Stimulated activated naive CD4-positive, alpha-beta T cell (primary cell): ENCODE results near the gene CARD18.
"Not testable (repeated sequence)": the region's sequence is repeated elsewhere in the genome, so short reads cannot be mapped to it uniquely, and the experiment has no call there.

Source experiments
- DNase-seq, 6 experiments: peaks; one replicate each; lab custom pipeline; 2025; lab: John Stamatoyannopoulos, UW

Gene CARD18

DNA sequence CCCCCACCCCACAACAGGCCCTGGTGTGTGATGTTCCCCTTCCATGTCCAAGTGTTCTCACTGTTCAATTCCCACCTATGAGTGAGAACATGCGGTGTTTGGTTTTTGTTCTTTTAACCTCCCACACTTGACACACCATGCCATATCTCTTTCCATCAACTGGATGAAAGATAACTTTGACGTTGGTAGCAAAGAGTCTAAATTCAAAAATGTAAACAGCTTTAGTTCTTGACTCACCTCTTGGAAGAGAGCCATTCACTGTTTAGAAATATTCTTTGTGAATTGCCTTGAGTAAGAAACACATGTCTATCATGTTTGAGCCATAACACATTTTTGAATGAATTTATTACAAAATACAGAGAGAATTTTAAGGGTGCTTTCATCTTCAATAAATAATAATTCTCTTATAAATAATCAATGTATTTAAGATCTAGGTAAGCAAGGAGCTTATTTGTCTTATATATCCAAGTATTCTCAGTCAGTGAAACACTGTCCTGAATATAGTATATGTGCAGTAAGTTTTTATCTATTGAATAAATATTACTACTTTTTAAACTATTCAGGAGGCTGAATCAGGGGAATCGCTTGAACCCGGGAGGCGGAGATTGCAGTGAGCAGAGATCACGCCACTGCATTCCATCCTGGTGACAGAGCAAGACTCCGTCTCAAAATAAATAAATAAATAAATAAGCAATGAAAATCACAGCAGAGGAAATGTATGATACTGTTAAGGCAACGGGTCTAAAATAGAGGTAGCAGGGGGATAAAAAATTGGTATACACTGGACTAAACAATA lies 6.7 kb downstream of the CARD18 start:
- DNase-seq: no peak

DNA sequence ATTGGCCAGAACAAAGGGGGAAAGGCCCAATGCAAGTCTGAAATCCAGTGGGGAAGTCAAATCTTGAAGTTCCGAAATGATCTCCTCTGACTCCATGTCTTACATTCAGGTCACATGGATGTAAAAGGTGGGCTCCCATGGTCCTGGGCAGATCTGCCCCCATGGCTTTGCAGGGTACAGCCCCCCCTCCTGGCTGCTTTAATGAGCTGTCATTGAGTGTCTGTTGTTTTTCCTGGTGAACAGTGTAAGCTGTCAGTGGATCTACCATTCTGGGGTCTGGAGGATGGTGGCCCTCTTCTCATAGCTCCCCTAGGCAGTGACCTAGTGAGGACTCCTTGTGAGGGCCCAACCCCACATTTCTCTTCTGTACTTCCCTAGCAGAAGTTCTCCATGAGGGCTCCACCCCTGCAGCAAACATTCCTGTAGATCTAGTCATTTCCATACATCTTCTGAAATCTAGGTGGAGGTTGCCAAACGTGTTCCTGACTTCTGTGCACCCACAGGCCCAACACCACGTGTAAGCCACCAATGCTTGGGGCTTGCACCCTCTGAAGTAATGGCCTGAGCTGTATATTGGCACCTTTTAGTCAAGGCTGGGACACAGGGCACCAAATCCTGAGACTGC lies 9.3 kb downstream of the CARD18 start:
- no peak for DNase-seq

DNA sequence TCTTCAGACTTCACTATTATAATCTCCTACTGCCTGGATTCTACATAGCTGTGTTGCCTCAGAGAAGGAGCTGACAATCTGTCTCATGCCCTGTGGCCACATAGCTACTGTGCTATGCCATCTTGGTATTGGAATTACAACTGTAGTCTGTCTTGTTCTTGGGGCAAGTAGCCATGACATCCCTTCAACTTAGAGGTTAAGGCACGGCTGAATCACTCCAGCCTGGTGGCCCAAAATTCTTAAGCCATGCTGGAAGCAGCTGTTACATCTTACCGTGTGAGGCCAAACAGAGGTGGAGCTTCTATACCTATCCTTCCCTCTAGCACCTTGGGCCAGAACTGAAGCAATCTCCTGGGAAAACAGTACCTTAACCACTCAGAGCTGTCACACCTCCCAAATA lies 14.8 kb downstream of the CARD18 start:
- DNase-seq: no peak

DNA sequence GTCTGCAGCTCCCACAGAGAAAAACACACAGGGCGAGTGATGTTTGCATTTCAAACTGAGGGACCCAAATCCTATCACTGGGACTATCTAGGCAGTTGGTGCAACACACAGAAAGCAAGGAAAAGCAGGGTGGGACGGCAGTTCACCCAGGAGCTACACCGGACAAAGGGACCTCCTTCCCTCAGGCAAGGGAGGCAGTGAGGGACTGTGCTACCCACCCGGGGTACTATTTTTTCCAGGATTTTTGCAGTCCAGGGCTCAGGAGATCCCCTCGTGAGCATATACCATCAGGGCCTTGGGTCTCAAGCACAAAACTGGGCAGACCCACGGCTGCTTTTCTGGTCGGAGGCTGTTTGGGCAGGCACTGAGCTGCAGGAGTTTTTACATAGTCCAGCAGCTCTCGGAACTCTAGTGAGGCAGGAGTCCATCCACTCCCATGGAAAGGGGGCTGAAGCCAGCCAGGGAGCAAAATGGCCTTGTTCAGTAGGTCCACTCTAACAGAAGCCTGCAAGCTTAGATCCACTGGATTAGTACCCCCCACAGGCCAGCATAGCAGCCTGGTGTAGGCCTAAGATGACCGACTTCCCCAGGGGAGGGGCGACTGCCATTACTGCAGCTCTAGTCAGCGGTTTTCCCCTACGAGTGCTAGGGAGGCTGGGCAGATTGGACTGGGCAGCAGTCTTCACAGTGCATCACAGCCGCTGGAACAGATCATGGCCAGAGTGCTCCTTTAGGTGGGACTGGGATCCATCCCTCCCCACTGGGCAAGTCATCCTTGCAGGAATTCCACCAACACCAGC lies 28.2 kb downstream of the CARD18 start:
- DNase-seq: no peak

DNA sequence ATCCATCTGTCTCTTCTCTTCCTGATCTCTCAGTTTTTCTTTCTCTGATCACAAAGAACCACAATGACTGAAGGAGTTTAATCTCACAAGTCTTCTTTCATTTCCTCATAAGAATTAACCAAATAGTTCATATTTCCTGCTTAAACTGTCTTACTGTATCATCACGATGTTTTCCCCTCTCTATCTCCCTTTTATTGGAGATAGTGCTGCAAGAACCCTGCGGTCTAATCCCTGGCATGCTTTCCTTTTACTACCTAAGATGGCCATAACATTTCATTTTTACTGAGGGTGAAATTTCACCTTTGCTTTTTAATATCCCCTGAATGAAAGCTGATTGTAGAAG lies 28.9 kb downstream of the CARD18 start:
- no peak for DNase-seq

DNA sequence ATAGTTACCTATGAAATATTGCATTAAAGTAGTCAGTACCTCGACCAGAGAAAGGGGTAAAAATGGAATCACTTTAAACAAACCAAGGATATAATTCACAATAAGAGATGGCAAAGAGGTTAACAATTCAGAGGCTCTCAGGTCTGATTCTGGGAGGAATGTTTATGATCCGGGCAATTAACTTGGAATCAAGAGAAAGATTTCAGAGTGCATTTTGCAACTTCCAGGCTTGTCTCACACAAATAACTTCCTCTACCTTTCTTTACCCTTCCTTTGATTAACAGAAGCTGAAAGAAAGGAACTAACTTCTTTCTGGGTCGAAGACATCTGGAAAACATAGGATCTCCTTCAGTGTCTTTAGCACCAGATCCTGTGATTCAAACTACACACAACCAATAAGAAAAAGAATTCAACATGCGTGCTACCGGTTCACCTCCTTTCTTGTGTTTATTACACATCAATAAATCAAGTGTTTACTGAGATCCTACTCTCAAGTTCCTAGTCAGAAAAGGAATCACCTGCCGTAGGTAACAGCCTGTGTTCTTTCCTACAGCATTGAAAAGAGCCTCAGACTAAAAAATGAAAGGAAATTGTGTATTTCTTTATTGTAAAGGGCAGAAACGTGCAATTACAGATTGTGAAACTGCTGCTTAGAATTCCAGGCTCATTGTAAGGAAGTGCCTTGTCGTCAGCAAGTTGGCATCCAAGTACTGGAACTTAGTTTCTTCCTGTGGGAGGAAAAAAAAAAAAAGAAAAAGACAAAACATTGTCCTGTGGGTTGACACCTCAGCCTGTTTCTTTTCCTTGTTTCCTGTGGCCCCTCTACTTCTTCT lies 29.5 kb downstream of the CARD18 start:
- no peak for DNase-seq

DNA sequence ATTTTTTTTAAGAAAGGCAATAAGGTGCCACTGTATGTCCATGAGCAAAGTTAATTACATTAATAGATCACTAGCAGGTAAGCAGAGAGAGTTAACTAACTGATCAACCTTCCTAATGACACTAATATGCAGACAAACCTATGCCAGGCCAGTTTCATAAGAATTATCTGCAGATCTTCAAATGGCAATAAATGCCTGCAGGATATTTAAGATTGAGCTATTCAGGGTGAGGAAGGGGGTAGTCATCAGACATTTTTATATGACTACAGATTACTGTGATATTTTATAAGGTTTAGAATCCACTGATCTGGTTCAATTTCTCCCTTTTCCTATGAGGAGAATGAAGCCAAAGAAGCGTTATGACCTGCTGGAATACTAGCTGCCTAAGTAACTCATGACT lies 30.2 kb downstream of the CARD18 start:
- no peak for DNase-seq

DNA sequence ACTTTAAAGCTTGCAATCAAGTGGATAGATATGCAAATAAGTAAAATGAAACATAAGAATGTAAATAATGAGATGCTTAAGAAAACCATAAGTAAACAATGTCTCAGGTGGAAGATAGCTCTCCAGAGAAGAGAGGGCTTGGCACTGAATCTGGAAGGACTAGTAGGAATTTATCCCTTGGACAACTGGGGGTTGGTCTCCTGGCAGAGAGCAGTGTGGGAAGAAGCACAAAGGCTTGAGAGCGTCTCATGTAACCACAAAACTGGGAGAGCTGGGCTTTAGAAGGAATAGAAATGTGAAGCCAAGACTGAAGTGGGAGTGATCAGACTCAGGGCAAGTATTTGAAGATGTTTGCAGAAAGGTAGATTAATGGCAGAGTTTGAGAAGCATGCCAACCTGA lies 31.3 kb downstream of the CARD18 start:
- no peak for DNase-seq

DNA sequence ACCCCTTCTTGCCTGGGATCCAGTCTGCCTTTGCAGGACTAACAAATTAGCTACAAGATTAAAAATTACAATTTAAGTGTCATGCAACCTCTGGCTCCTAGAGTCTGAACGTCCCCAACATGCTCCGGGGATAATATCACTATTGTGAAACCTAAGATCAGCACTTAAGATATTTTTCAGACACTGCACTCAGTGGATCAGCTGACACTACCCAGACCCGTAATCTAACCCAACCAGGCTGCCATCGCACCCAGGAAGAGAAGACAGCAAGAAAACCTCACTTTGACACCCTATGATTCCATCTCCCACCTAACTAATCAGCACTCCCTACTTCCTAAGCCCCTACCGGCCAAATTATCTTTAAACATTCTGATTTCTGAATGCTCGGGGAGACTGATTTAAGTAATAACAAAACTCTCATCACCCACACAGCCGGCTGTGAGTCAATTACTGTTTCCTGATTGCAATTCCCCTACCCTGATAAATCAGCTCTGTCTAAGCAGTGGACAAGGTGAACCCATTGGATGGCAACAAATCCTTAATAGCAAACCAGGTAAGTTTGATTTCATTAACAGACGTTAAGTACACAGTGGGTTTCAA lies 32.2 kb downstream of the CARD18 start:
- not testable (repeated sequence) for DNase-seq

DNA sequence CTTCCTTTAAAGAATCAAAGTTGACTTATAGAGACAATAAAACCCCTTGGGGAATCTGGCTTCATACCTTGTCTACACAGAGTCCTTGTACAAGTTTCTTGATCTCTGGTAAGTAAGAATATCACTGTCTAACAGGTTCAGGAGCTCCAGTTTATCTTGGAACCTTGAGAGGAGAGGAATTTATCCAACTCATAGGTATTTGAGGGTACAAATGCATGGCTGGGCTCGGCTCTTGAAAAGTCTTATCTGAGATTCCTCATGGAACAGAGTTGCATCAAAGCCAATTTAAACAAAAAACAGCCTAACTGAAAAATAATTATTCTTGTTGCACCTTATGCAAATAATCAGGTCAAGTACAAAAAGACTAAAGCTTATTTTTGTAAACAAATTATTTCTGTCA lies 33.4 kb downstream of the CARD18 start:
- no peak for DNase-seq

DNA sequence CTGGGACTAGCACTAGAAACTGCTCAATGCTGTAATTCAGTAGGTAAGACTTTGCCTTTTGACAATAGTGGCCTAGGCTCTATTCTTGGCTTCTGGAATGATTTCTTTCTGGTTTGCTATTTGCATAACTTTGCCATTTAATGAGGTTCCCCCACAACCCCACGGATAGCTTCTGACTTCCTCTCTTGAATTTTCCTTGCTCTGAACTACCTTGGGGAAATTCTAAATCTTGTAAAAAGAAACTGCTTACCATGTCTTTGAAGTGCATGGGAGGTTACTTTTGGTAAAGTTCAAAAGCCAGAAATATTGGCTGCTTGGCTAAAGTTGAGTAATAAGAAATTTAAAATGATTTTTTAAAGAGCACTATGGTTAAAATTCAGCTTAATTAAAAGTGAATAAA lies 35.3 kb downstream of the CARD18 start:
- no peak for DNase-seq

DNA sequence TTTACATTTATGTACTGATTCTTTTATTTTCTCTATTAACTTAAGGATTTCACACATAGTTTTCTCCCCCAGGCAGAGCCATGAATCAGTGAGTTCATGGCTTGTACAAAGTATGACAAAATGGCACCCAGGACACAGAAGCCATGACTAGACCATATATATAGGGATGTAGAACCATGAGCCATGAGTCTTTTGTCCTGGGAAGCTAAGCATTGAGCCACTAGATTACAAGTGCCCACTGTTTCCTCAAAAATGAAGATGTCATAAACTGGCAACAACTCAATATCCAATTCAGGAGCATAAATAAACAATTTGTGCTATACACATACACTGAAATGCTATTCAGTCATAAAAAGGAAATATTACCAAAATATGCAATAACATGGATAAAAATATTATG lies 36.2 kb downstream of the CARD18 start:
- no peak for DNase-seq

DNA sequence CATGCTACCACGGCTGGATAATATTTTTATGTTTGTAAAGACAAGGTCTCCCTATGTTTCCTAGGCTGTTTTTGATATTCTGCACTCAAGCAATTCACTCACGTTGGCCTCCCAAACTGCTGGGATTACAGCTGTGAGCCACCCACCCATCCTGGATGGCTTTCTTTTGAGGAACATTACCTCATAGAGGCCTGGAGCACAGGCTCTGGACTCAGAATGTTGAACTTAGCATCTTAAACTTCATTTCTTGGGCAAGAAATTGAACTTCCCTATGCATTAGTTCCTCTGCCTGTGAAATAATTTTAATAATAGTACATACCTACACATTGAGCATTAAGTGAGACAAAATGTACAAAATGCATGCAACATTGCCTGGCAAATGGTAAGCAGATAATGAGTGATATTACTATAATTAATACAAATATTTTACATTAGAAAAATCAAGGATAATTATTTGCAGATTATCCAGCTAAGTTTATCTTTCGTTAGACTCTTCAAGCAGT lies 37.4 kb downstream of the CARD18 start:
- not testable (repeated sequence) for DNase-seq

DNA sequence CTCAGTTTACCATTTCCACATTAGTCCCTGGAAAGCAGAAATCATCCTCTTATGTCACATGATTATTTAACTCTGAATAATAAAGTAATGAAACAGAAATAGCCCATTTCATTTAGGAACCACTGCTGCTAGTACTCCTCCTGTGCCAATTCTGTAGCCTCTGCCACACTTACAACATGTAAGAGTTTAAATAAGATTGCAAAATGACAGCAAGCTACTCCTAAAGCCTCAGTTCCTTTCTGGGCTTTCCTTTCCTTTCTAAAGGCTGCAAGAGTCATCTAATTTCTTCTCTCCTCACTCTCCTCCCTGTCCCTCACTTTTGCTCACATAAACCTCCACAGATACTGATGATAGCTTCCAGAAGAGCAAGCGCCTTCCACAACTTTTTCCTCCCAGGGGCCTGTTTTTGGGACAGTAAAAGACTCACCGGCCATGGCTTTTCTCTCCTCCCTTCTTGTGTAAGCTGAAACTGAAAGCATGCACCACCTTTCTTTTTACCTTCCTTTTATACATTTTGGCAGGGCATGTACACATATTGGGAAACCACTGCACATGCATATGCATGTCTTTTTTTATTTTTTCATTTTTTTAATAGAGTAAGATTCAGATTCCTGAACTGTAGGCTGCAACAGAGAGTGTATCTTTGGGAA lies 38.5 kb downstream of the CARD18 start:
- DNase-seq: no peak

DNA sequence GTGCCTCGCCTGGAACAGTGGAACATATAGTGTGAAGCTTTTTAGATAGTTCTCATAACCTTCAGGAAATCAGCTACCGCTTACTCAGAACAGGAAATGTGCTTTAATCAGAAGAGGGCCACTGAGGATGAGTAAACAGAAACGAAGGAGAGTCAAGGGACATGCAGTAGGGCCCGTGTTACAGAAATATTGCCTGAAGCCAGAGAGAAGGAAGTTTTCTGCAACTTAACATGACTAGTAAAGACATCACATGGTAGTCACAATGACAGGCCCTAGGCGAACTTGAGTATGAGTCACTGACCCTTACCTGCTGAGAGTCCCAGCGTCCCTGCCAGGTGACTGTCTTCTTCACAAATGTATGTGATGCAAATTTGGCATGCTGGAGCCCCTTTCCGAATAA lies 39.4 kb downstream of the CARD18 start:
- peak in 2 of 6 experiments; percentile 10 to 13 for DNase-seq

DNA sequence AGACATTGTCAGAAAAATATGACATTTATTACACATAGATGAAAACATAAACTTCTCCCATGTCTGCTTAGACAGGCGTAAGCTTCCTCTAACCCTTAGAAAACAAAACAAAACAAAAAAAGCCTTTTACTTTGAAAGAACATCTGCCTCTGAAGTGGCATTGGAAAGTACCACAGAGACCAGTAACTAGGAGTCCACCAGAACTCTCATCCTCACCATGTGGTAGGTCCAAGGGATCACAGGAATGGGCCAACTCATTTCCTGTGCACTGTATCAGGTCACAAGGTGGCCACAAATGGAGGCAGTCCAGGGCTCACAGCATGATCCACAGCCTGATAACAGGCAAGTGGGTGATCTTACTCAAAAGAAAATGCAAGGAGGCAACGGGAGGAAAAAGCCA lies 40.0 kb downstream of the CARD18 start:
- not testable (repeated sequence) for DNase-seq

DNA sequence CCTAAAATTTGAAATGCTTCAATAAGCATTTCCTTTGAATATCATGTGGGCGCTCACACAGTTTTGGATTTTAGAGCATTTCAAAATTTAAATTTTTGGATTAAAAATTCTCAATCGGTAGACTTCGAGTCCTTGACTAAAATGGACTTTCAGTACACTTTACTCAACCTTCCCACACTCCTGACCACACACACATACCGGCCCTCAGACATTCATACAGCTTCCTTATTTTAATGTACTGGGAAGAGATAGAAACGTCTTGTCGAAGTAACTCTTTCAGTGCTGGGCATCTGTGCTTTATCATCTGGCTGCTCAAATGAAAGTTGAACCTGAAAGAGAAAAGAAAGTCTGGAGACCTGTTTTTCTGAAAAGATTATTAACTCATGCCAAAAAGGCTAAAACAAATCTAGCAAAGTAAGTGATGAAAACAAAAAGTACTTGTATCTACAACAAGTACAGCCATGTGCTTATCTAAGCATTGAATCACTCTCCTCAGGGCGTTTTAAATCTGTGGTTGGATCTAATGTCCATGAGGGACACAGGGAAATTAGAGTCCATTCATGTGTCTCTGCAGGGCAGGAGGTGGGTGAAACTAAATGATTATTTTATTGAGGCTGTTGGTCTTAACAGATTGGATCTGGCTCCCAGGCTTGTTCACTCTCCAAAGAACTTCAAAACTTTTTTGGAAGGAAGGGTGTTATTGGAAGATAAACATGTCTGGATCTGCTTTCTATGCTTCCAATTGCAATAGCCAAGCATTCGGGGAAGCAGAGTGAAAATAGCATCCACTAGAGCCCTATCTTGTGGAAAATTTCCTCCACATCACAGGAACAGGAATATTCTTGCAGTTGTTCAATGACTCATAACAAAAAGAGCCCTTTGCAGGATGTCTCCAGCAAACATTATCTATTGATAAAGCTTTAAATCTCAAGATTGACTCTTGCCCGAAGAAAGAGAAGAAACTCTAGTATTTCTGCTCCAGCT lies 47.0 kb downstream of the CARD18 start:
- no peak for DNase-seq
